SHP77 treated with DMSO at 0.1 percent for 48 hours (cell line): Measurements from ENCODE around the gene STXBP6.
A peak's percentile ranks its signal among the peaks of the same experiment; 100 is the strongest.
"Not testable (repeated sequence)": the region's sequence is repeated elsewhere in the genome, so short reads cannot be mapped to it uniquely, and the experiment has no call there.

Experiments
- DNase-seq: peaks from one replicate; lab custom pipeline; 2025; lab: John Stamatoyannopoulos, UW

Gene STXBP6

GRCh38 chr14:24829862-24830261 is 220.1 kb downstream of the STXBP6 start:
- DNase-seq: no peak

DNA sequence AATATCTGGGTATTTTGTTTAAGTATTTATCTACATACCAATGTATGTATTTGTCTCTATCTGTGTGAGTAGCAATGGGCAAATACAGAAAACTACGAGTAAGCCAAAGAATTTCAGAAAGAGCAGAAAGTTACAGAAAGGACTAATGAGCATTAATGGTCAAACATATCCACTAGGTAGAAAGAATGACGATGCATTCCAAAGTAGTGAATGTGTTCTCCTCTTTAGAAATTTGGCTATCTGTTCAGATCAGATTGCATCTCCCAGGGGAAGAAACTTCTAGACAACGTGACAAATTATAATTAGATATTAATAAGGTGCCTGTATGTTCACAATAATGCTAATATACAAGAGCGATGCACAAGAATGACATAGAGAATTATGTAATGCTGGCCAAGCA is 221.5 kb downstream of the STXBP6 start:
- no peak for DNase-seq

- DNase-seq: no peak
Measured at GRCh38 chr14:24826390-24826789, 223.6 kb downstream of the STXBP6 start.

DNA sequence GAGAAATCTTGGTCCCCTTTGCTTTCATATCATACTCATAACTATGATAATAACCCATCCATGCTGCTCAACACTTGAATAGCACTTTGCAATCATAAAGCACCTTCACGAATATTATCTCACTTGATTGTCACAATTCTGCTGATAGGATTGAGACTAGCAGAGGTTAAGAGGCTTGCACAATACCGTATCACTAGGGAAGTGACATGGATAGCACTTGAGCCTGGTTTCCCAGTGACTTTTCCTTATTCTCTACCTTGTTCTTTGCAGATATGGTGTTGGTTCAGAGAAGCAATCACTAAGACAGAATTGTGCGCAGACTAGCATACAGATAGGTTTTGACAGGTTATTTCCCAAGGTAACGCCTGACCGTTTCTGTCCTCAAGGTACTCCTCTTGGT is 229.3 kb downstream of the STXBP6 start:
- DNase-seq: no peak

- DNase-seq: no peak
Measured at GRCh38 chr14:24818823-24819341, 231.1 kb downstream of the STXBP6 start.

- no peak for DNase-seq
Measured at GRCh38 chr14:24818058-24818822, 231.7 kb downstream of the STXBP6 start.

DNA sequence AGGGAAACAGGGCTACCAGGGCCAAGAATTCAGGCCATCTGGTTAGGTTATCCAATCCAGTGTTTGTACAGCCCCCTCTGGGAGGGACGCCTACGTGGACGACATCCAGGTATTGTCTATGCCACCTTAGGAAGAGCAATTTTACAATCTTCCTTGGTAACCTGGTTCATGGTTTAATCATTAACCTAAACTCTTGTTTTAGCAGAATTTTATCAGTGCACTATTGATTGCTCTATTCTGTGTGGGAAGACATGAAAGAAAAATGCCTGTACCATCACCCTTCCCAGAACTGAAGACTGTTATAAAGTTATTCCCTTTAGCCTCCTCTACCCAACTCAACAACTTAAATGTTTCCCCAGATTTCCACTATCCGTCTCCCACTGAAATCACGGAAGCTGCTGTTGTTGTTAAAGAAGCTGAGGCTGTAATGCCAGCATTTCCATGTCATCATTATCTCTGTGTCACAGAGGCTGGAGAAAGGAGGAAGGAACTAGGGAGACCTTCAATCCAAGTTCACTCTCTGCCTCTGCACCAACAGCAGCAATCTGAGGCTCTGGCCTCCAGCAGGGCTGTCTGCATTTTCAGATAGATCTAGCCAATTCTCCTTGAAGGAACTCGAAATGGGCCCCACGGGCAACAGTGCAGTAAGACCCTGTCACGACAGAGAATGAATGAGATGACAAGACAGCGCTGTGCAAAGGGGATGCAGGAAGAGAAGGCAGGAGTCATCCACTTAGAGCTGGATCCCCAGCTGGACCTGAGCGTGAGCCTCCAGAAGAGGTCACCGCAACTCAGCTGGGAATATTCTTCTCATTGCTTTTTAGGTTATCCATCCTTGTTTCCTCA is 232.5 kb downstream of the STXBP6 start:
- DNase-seq: no peak

- DNase-seq: no peak
Measured at GRCh38 chr14:24816929-24817211, 233.1 kb downstream of the STXBP6 start.

DNA sequence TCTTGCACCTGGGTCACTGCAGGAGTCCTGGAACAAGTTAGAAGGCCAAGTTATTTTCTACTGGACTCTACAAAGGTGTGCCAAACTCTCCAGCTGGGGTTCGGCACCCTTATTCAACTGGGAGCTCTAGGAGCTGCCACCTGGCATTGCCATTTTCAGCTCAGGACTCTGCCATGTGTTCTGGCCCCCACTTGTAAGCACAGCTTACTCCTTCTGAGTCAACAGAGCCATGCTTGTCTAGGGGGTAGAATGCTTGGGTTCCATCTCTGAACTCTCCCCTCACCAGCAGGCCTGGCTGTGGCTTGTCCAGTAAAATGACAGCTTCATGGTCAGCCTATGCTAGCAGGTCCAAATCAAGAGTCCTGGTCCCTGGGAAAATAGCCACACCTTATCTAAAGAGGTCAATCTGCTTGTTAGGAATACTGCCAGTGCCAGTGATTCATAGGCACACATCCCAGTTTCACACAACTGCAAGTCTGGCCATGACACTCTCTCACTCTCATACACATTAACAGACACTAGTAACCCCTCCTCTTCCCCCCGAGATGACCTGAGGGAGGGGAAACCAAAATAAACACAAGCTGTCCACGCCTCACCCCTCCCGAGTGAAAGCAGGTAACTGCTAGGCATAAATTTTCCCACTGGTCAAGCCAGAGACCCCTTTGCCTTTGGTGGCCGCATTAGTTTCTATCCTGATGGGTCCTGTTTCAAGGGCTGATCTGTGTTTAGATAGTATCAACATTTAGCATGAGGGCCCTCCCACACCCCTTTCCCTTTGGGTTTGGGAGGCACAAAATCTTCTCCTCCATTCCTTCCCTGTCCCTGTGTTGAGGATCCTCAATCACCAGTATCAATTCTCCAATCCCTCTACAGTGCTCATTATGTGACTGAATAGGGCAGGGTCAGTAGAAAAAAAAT is 233.7 kb downstream of the STXBP6 start:
- DNase-seq: no peak

GRCh38 chr14:24815543-24815942 is 234.4 kb downstream of the STXBP6 start:
- no peak for DNase-seq

- no peak for DNase-seq
Measured at GRCh38 chr14:24814944-24815343, 235.0 kb downstream of the STXBP6 start.

DNA sequence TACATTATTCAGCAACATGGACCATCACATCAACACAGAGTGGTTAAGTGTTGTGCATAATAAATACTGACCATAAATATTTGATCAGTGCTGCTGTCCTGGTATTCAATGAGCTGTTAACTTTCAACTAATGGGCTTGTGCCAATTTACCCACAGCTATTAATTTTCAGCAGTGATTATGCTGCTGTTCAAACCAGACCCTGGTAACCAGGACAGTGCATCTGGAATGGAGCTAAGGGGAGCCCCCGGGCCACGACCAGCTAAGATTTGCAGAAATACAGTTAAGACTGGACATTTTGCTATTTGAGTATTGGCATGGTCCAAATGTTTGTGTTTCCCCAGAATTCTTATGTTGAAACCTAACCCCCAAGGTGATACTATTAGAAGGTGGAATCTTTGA is 235.6 kb downstream of the STXBP6 start:
- no peak for DNase-seq

GRCh38 chr14:24813819-24814259 is 236.1 kb downstream of the STXBP6 start:
- DNase-seq: no peak

DNA sequence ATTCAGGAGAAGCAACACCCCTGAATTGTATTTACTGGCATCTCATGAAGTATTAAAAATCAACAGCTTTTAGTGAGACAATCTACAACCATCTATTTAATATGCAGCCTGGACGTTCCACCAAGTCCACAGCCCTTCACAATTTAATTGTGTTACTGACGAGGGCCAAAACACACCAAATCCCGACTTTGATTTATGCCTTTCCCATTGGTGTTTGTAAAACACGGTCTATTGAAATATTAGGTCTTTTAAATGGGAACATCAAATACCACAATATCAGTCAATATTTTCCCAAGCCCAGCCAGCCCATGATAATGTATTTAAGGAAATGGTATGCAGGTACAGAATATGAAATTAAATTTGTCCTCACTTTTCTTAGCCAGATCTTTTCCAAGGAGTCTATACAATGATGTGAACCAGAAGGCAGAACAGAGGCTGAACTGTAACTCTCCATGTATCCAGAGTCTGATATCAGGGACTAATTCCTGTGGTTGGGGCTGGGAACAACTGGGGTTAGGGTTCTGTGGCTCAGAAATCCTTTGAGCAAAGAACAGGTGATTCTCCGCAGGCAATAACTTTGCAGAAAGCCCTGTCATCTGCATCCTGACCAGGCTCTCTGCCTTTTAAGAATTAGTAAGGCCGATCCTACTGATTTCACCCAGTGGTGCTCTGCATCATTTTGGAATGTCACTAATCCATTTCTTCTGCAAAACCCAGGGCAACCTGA is 236.7 kb downstream of the STXBP6 start:
- DNase-seq: no peak

- no peak for DNase-seq
Measured at GRCh38 chr14:24809135-24809534, 240.8 kb downstream of the STXBP6 start.

GRCh38 chr14:24808412-24808811 is 241.5 kb downstream of the STXBP6 start:
- DNase-seq: no peak

GRCh38 chr14:24806061-24806678 is 243.8 kb downstream of the STXBP6 start:
- peak; percentile 39 for DNase-seq

DNA sequence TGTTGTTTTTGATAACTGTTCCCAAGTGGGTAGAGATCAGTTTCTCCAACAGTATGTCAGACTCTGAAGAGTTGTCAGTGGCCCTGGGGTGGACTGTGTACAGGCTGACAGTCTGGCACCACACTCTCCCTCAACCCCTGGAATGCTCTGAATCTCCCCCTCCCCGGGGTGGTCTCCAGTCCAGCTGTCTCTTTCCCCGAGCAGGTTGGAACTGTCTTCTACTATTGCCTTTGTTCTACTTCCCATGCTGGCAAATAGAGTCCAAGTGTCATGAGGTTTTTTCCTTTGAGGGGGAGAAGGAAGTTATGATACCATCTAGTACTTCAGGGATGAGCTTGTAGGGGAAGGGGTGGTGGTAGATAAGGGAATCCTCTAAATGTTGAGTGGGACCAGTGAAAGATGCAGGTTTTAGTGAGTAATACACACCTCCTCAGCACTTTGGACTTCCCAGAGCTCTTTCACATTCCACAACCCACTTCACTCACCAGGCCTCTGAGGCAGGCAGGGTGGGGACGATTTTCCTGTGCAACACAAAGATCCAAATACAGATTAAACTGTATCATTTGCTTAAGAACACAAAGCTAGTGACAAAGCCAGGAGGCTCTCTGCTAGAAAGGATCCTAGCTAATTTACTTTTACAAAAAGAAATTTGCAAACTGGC is 245.3 kb downstream of the STXBP6 start:
- DNase-seq: no peak

- no peak for DNase-seq
Measured at GRCh38 chr14:24803933-24804494, 245.9 kb downstream of the STXBP6 start.

- not testable (repeated sequence) for DNase-seq
Measured at GRCh38 chr14:24803426-24803825, 246.5 kb downstream of the STXBP6 start.
